Middle frontal gyrus (tissue), 1 donor: ENCODE data around the gene SCG3.

Experiments used
- DNase-seq: peaks from one replicate; pipeline ENCODE4 v3.0.0-alpha.2; 2015; ENCODE audit warnings: low spot score; ENCODE audit errors: extremely low spot score

SCG3 gene

DNA sequence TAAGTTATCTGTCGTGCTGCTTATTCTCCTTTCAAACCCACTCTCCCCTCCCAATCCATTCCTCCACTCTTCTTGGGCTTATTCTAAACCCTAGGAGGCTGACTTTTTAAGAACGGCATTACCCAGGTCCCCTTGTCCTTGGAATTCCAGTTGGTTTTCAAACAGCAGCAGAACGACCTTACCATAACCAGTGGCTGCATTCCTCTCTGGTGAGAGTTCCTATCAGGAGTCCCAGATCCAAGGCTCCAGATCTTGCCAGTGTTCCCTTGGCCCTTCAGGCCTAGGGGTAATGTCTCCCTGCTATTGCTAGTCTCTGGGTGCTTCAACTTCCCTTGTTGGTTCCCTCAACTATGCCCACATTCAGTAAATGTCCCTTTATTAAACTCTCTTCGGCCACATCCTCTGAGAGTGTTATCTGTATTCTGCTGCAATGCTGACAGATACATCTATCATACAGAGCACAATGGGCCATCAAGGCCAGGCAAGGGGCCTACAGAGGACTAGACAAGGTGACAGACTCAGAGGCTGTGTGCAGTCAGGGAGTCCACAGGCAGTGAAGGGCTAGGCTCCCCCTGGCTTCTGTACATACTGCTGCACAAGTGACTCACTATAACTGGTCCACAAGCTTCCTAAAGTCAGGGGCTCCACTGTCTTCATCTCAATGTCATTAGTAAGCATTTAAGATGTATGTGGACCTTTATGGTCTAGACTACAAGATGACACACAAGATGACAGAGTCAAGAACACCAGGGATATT lies 46.0 kb downstream of the SCG3 start:
- DNase-seq, result no peak

DNA sequence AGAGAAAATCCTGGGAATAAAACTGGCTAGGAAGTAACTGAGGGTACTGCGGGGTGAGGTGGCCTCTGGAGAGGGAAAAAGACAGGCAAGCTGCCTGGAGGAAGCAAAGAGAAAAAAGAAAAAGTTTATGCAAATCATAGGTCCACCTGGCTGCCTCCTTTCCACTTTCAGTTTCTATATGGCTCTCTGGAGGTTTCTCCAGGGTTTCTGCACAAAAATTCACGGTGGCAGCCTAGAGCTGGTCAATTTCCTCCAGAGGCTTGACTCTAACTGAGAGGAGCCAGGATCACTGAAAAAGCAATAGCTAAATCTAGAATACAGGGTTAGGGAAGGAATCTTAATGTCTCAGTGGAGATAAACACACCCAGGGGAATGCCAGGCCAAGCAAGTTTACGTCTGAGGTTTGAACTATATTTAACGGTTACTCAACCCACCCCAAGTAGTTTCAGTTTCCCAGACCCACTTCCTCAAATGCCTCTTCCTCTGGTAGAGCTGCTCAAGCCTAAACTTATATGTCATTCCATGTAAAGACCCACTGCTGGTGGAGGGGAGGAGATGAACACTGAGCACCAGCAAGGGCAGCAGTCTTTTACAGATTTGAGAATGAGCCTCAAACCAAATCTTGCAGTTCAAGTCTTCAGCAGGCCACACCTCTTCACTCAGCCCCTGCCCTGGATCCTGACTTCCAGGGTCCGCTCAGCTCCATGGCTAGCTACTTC lies 50.4 kb downstream of the SCG3 start:
- no peak for DNase-seq

DNA sequence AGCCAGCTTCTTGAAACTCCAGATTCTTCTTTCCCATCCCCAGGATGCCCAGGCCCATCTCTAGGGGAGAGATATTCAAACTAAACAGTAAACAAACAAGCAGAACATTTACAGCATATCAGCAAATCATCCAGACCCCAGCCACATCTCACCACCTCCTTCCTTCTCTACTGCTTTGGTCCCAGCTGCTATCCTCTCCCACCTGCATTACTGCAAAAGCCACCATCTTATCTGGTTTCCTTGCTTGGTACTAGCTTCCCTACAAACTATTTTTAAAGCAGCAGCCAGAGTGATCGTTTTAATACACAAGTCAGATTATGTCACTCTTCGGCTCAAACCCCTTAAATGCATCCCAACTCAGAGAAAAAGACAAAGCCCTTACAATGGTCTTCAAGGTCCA lies 51.3 kb downstream of the SCG3 start:
- no peak for DNase-seq

DNA sequence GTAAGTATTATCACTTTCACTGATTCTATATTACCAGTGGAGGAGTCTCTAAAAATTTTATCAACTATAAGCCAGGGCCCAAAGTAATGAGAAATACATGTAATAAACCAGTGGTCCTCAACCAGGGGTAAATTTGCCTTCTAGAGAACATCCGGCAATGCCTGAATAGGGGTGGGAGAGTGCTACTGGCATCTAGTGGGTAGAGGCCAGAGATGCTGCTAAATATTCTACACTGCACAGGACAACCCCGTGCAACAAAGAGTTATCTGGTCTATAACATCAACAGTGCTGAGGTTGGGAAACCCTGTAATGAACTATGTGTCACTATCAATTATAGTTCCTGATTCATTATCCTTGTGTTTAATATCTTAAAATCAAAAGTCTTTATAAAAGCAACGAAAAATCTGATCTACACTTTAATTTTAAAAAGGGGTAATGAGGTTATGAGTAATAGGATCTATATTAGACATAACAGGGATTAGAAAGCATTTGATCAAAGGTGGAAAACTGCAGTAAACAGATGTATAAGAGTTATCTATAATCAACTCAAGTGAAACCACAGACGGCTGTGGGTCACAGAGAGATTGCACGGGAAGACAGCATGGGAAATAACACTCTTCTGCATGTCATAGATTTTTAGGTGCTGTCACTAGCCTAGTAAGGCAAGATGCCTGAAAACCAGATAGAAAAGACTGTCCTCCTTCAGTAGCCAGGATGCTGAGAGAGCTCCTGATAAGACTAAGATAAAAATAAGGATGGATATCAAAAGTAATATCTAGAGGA lies 54.1 kb downstream of the SCG3 start:
- DNase-seq, result no peak

DNA sequence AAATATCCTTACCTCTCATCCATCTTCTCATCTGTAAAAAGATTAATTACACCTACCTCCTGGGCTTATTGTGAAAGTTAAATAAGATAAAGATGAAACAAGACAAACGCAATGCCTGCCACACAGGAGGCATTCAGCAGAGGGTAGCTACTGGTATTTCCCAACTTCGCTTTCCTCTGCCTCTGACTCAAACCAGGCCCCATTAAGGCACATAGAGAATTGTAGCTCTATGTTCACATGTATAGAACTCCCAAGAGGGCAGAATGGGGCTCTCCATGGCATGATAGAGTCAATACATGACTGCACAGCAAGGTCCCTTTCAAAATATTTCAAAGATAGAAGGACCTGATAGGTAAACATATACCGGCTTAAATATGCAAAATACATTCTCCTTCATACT lies 54.8 kb downstream of the SCG3 start:
- no peak for DNase-seq

DNA sequence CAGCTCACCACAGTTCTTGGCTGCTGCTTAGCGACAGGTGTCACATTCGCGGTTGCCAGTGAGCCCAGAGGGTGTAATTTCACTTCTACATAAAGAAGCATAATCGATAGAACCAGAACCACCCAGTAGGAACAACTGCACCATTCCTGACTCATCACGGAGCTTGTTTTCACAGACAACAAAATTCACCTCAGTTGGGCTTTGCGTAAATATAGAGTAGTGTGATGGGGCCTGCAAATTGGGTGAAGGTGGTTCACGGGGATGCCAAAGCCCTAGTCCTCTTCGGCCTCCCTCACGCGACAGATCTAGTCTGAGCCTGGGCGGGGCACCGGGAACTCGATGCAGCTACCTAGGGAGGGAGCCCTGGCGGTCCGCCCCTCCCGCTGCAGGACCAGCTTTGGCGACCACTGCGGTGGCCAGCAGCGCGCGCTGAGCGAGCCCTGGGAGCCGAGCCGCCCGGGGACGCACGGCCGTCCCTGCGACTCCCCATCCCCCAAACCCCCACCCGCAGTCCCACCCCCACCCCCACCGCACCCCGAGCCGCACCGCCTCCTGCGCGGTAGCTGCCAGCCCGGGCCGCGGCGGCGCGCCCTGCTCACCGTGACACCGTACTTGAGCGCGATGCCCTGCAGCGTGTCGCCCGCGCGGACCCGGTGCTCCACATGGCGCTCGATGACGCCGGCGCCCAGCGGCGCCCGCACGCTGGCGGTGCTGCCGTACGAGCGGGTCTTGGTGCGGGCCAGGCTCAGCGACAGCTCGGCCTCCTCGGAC lies 55.6 kb downstream of the SCG3 start:
- DNase-seq, result peak; percentile 14

DNA sequence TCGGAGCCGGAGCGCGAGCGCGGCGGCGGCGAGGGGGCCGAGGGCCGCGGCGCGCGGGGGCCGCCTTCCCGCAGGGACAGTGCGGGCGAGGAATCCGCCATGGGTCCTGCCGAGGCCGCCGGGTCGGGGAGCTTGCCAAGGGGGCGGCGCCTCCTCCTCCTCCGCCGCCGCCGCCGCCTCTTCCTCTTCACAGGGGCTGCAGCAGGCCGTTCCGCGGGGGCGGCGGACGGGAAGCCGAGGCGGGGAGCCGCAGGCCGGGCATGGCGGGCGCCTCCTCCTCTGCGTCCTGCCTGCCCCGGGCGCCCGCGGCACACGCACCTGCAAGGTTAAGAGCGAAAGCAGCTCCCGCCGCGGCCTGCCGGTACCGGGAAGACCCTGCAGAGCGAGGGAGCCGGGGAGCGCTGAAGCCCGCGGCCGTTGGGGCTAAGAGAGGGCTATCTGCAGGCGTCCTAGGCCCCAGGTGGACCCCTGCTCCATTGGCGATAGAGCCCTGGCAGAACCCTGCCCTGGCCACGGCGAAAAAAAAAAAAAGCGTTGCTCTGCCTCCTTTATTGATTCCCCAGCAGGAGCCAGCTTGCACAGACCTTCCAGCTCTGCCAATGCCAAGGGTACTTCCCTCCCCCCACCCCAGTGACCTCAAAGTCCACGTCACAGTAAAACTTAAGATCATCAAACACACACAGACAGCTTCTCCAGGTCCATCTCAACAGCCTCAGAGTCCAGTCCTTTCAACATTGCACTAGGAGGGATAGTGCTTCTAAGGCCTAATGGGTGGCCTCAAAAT lies 56.4 kb downstream of the SCG3 start, which contains the start of gene LYSMD2:
TSS of gene LYSMD2 (minus strand) at position 134 of the 784 bp plus-strand sequence. CDS start at position 101, 33 bp downstream.
- DNase-seq, result peak; percentile 29

DNA sequence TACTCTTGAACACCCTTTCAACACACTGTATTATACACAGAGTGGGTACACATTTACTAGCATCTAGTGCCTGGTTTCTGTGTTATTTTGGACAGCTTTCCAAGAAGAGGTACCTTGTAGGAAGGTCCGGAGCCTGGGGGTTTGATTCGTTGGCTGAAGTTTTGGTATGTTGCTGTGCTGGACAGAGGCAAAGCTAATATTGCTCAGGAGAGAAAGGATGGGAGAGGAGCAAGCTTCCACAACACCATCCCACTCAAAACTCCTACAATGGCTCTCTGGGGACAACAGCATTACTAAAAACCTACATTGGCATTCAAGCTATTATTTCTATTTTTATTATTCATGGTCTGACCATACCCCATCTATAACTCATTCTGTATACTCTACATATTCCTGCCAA lies 57.2 kb downstream of the SCG3 start:
- DNase-seq, result no peak

DNA sequence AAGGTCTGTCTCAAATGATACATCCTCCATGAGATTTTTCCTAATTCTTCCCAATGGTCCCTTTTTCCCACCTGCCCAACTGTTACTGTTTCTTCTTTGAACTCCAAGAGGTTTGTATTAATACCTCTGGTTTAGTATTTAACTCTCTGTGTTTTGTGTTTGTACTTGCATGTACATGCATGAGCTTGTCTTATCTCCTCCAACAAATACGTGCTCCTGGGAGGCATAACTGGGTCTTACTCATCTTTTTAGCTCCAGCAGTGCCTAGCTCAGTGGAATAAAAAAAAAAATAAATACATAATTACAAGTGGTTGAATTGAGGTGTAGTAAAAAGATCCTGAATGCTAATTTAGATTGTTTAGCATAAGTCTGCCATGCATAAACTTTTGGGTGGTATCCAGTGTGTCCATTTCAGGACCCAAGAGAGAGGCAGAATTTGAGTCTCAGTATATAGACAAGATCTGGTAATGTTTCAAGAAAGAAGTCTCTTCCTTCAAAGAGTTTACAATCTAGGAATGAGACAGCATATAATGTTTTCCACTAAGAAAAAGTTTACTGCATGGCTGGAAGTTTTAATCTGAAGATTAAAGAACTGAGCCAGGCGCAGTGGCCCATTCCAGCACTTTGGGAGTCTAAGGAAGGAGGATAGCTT lies 57.9 kb downstream of the SCG3 start:
- DNase-seq, result no peak

DNA sequence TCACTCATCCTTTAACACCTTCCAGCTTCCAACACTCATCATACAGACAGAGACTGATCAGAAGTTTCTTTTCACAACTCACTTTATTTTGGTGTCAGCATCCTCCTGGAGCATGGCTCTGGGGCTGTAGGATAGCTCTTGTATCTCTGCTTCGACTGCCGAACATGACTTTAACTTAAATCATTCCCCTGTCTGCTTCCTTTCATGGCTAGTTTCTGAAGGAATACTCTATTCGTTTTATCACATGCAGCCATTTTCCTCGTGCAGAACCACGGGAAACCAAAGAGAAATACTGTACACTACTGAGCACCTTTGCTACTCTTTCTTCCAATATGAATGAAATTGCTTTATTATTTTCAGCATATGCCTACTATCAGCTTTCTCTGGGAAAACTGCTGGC lies 68.0 kb downstream of the SCG3 start:
- DNase-seq, result no peak

DNA sequence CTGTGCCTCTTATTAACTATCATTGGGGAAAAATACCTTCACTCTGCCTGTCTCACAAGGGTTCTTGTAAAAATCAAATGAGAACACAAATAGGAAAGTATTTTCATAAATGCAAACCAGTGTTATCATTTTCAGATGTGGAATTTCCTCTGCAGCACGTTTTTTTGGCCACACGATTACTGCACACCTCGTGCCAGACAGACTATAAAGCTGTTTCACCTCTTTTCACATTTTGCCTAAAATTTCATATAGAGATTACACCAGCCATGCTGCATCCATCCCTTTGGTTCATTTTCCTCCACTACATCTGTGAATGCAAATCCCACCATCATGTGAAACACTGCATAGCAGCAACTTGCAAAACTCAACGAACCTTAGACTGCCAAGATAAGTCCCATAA lies 68.9 kb downstream of the SCG3 start:
- DNase-seq, result no peak

DNA sequence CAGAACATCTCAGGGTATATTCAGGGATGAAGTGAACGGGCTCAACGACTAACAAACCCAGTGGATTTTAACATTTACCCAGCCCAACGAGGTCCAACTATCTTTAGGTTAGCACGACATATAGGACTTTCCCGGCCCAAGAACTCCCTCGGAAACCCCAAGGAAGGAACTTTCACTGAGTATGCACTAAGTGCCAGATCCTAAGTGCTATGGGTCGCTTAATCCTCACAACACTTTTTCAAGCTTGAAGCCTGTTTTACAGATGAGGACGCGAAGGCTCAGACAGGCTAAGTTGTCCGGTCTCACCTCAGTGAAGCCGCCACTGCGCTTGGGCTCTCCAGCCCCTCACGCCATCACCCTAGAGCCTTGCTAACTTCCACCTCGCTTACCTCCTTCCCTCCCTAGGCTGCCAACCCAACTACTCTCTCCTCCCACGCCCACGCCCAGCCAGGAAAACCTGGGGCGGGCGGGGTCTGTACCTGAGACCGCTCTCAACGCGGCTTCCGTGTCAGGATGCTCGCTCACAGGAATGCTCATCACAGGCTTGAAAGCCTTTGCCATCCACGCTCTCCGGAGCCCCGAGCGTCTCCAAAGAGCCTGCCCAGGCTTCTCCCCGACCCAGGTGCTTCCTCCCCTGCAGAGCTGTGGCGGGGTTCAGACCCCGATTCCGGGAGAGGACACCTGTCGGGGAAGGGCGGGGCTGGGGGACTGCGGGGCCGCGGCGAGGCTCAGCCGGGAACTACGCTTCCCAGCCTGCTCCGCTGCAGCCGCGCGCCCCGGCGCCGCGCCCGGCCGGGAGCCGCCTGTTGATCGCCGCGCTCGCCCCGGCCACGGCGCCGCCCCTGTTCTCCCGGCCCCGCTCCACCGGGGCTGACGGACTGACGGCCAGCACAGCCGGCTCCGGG lies 69.7 kb downstream of the SCG3 start, which contains the start of gene TMOD2:
TSS of gene TMOD2 (plus strand) at position 806 of the 905 bp plus-strand sequence. CDS start 14,845 bp downstream, outside the sequence.
- peak; percentile 66 for DNase-seq

DNA sequence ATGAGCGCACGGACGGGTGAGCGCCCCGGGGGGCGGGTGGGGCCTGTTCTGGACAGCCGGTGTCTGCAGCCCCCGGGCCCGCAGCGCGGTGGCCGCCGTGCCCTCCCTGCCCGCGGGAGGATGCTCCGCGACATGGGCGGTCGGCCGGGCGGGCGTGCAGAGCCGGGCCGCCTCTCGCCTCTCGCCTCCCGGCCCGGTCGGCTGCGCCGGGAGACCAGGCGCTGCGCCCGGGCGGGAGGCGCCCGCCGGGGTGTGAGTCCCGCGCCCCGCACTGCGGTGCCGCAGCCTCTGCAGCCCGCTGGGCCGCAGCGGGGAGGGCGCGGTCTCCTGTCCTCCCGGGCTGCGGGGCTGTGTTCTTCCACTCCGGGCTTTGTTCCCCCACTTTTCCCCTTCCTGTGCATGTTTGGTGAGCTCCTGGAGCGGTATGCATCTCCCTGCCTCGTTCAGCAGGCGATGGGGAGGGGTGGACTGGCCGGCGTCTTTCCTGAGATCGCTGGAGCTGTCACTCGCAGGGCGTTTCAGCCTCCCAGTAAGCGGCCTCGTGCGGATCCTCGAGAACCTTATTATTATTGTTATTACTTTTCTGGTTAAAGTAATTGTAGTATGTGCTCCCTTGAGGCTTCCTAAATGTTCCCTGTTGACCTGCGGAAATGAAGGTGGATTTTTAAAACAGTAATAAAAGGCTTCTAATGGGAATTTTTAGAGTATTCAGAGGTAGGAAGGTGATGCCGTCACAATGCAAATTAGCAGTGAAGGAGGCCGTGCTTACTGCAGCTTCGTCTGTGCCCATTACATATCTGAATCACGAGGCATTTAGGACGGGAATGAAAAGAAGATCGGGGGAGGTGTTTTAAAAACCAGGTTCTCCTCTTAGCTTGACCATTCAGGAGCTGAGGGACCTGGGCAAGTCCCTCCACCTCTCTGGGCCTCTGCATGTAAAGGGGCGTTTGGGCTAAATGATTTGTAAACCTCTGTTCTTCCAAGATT lies 70.7 kb downstream of the SCG3 start:
- no peak for DNase-seq

DNA sequence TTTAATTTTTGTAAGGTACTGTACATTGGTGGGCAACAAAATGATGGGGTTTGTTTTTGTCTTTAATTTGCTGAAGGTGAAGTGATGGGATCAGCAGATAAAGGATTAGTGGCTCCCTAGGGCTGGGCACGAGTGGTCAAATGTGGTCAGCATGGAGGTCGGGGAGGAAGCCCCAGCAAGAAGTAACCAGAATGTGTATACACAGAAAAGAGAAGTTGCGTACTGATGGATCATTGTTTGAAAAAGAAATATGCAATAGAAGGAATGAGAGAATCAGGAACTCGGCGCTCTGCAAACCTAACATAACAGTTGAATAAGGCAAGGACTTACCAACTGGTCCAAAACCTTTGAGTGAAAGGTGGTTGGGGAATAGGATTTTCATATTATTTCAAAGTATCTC lies 71.6 kb downstream of the SCG3 start:
- no peak for DNase-seq

DNA sequence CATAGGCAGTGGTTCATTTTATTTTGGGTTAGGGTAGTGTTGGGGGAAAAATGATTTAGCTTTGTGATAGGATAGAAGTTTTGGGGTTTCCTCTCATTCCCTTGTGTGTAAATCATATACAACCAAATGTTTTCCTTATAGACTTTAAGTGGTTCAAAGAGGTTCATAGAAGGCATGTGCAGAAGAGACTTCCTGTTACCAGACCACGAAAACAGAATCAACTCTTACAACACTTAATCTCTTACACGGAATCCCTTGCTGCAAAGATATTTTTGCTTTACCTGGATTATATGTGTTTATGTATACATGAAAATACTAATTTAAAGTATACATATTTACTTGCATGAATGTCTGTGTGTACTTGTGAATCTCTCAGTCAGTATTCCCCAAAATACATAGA lies 73.0 kb downstream of the SCG3 start:
- no peak for DNase-seq

DNA sequence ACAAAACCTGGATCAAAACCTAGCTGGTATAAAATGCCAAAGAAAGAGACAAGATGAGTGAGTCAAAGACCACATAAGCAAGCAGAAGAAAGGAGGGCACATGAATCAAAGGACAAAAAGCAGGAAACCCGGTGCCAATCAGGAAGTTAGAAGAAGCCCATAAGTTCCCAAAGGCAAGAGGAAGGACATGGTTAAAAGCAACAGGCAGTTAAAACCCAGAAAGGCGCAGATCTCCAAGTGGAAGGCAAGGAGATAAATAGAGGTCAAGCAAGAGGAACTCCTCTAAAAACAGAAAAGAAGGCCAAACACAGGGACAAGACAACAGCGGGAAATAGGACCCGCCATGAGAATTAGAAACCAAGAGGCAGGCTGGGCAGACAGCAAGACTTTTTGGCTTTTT lies 74.5 kb downstream of the SCG3 start:
- no peak for DNase-seq

DNA sequence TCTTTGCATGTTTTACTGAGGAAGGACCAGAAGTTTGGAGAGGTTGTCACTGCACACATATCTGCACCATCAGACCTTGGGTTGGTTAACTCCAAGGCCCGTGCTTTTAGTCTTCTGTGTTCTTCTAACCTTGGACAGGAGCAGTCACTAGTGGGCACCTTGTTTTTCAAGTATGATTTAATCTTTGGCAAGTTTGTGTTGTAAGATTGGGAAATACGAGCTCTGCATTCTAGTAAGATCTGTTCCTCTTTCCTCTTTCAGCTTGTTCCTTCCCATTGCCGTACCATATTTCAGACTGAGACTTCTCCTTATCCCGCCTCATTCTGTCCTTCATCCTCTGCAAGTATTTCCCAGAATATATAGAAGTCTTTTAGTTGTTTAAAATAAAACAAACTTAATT lies 75.2 kb downstream of the SCG3 start:
- no peak for DNase-seq

DNA sequence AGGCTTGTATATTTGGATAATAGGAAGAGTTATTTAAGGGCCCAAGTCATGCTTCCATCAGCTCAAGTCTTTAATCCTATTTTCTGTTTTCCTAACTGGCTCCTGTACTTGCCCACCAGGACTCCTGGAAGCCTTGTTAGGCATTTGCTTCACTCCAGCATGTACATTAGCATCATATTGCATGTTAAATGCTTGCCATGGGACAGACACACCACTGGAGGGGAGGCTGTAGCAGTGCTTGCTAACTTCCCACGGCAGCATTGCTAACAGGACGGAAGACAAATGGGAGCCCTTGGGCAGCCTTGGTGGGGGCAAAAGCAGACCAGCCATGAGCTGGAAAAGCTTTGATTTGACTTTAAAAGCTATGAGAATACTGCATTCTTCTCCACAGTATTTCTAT lies 76.1 kb downstream of the SCG3 start:
- DNase-seq, result no peak
